ENCODE results near the gene MMP15.

The MMP15 gene

DNA sequence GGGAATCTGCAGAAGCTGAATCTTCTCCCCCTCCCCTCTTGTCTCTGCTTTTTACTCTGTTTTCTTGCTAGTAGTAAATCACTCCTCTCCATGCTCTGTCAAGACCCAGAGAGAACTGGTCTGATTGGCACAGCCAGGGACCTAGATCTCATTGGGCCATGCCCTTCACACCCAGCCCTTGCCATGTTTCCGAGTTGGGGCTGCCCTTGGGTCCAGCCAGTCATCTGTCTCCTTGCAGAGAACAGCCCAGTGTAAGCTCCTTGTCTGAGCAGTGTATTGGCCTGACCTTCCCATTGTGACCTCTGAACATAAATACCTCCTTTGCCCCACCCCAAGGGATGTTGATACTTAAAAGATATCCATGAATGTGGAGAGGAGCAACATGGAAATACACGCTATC lies 3.9 kb downstream of the MMP15 start:
- ATAC-seq (ENCODE audit: insufficient read depth, low read depth) (no peak), DNase-seq (no peak)
- H3K36me3 ChIP-seq (ENCODE audit: insufficient read depth, low read length) = no peaks in the 10 kb centered on the region
- TF ChIP-seq, protein P1, sequence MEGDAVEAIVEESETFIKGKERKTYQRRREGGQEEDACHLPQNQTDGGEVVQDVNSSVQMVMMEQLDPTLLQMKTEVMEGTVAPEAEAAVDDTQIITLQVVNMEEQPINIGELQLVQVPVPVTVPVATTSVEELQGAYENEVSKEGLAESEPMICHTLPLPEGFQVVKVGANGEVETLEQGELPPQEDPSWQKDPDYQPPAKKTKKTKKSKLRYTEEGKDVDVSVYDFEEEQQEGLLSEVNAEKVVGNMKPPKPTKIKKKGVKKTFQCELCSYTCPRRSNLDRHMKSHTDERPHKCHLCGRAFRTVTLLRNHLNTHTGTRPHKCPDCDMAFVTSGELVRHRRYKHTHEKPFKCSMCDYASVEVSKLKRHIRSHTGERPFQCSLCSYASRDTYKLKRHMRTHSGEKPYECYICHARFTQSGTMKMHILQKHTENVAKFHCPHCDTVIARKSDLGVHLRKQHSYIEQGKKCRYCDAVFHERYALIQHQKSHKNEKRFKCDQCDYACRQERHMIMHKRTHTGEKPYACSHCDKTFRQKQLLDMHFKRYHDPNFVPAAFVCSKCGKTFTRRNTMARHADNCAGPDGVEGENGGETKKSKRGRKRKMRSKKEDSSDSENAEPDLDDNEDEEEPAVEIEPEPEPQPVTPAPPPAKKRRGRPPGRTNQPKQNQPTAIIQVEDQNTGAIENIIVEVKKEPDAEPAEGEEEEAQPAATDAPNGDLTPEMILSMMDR (IDR thresholded peaks at IDR 0.05; ENCODE audit: borderline replicate concordance, extremely low read depth, low read length, poor library complexity, severe bottlenecking) = no peak
- TF ChIP-seq EZH2 (IDR thresholded peaks at IDR 0.05; ENCODE audit: borderline replicate concordance, low read depth, low read length, severe bottlenecking) = no peak
- H3K79me2 ChIP-seq (ENCODE audit: insufficient read depth, low read length) = no peaks in the 10 kb centered on the region
- H3K9ac ChIP-seq (ENCODE audit: low read depth, low read length) = no peak overlapping the region
- no peak overlapping the region for H3K4me2 ChIP-seq (ENCODE audit: insufficient read depth, low read length)
- H2AFZ ChIP-seq (ENCODE audit: low read depth, low read length) = no peak overlapping the region
- no peak overlapping the region for H3K27ac ChIP-seq (ENCODE audit: low read length)
- no peaks in the 10 kb centered on the region for H3K27me3 ChIP-seq (ENCODE audit: insufficient read depth, low read length, poor library complexity)
- no peak overlapping the region for H3K4me3 ChIP-seq (ENCODE audit: low read depth in 1 of 2, low read length in 2 of 2)
- peaks cover 3% of the 10 kb centered on the region; the same call in 1 of the 2 replicates for H4K20me1 ChIP-seq (ENCODE audit: insufficient read depth, low read length)
- H3K4me1 ChIP-seq (ENCODE audit: insufficient read depth, low read length) = peaks cover 19% of the 10 kb centered on the region
- H3K9me3 ChIP-seq (ENCODE audit: insufficient read depth, low read length, severe bottlenecking) = no peaks in the 10 kb centered on the region

DNA sequence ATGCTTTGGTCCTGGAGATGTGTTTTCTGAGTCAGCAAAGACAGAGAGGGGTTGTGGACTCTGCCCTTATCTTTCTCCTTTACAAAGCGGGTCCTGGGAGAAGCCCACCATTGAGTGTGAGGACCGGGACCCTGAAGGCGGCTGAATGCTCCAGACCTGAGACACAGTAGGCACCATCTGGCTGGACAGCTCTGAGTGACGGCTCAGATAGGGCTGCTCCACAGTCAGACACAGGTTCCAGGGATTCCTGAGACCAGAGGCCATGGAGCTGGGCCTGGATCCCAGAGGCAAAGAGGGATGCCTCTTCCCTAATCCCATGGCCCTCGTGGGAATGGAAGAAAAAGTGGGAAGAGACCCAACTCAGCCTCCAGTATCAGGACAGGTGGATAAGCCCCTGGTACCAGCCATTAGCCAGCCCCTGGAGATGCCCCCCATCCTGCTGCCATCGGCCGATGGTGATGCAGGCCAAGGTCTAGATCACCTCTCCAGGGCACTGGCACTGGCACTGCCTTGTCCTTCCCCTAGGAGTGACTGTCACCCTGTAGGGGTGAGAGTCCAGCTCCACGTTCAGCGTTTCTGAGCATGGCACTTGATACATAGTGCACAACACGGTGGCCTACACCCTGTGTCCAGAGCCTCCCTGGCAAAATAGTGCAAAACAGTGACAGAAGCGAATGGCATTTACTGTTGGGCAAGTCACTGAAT lies 4.7 kb downstream of the MMP15 start:
- H3K4me3 ChIP-seq (ENCODE audit: low read depth in 1 of 2, low read length in 2 of 2) = no peak overlapping the region
- H2AFZ ChIP-seq (ENCODE audit: low read depth, low read length) = no peak overlapping the region
- H3K9ac ChIP-seq (ENCODE audit: low read depth, low read length) = no peak overlapping the region
- H3K79me2 ChIP-seq (ENCODE audit: insufficient read depth, low read length) = no peaks in the 10 kb centered on the region
- H3K4me2 ChIP-seq (ENCODE audit: insufficient read depth, low read length) = no peak overlapping the region
- no peaks in the 10 kb centered on the region for H3K27me3 ChIP-seq (ENCODE audit: insufficient read depth, low read length, poor library complexity)
- H3K27ac ChIP-seq (ENCODE audit: low read length) = no peak overlapping the region
- TF ChIP-seq, protein P1 (IDR thresholded peaks at IDR 0.05; ENCODE audit: borderline replicate concordance, extremely low read depth, low read length, poor library complexity, severe bottlenecking) = no peak
- TF ChIP-seq EZH2 (IDR thresholded peaks at IDR 0.05; ENCODE audit: borderline replicate concordance, low read depth, low read length, severe bottlenecking) = no peak
- H4K20me1 ChIP-seq (ENCODE audit: insufficient read depth, low read length) = no peaks in the 10 kb centered on the region
- no peaks in the 10 kb centered on the region for H3K36me3 ChIP-seq (ENCODE audit: insufficient read depth, low read length)
- peaks cover 15% of the 10 kb centered on the region for H3K4me1 ChIP-seq (ENCODE audit: insufficient read depth, low read length)
- DNase-seq (no peak), ATAC-seq (ENCODE audit: insufficient read depth, low read depth) (no peak)
- no peaks in the 10 kb centered on the region for H3K9me3 ChIP-seq (ENCODE audit: insufficient read depth, low read length, severe bottlenecking)

DNA sequence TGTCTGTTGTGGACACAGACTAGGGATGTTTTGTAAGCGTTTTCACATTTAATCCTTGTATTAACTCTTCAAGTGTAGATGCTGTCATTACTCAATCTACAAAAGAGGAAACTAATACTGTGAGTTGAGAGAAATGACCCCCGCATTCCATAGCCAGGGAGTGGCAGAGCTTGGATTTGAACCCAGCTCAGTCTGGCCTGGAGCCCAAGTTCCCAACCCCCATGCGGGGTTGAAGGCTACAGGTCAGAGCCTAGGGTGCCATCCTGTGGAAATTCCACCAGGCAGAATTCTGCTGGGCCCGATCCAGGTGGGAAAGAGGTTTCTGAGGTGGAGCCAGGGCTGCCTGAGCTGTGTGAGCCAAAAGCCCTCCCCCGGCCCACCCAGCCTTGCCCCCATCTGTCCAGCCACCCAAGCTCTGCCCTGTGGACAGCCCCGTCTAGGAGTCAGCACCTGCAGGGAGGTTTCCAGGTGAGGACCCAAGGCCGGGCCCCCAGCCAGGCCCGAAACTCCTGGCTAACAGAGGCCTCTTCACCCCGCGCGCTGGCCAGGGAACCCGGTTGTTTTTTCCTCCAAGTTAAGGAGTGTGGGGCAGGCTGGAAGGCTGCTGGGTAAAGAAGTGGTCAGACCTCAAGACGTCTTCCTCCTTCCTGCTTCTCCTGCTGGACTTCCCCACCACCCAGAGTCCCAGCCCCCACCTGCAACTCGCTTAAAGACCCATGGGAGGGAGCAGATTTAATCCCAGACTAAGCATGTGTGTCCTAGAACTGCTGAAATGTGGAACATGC lies 5.7 kb downstream of the MMP15 start:
- H2AFZ ChIP-seq (ENCODE audit: low read depth, low read length) = no peak overlapping the region
- H3K4me3 ChIP-seq (ENCODE audit: low read depth in 1 of 2, low read length in 2 of 2) = no peak overlapping the region
- H3K79me2 ChIP-seq (ENCODE audit: insufficient read depth, low read length) = no peaks in the 10 kb centered on the region
- peaks cover 6% of the 10 kb centered on the region for H3K4me1 ChIP-seq (ENCODE audit: insufficient read depth, low read length)
- H3K9me3 ChIP-seq (ENCODE audit: insufficient read depth, low read length, severe bottlenecking) = no peaks in the 10 kb centered on the region
- no peaks in the 10 kb centered on the region for H3K36me3 ChIP-seq (ENCODE audit: insufficient read depth, low read length)
- H3K9ac ChIP-seq (ENCODE audit: low read depth, low read length) = no peak overlapping the region
- no peaks in the 10 kb centered on the region for H4K20me1 ChIP-seq (ENCODE audit: insufficient read depth, low read length)
- no peak for DNase-seq
- TF ChIP-seq, protein P1 (IDR thresholded peaks at IDR 0.05; ENCODE audit: borderline replicate concordance, extremely low read depth, low read length, poor library complexity, severe bottlenecking) = no peak
- no peak for TF ChIP-seq EZH2 (IDR thresholded peaks at IDR 0.05; ENCODE audit: borderline replicate concordance, low read depth, low read length, severe bottlenecking)
- H3K27me3 ChIP-seq (ENCODE audit: insufficient read depth, low read length, poor library complexity) = no peaks in the 10 kb centered on the region
- H3K4me2 ChIP-seq (ENCODE audit: insufficient read depth, low read length) = no peak overlapping the region
- ATAC-seq (ENCODE audit: insufficient read depth, low read depth) = no peak
- H3K27ac ChIP-seq (ENCODE audit: low read length) = no peak overlapping the region

Measured in DND-41 (cell line).